Esophagus muscularis mucosa (tissue), 4 donors: ENCODE measurements around the gene PDXK. TPM values are rescaled to one million over a fixed set of nuclear protein-coding genes. Genes with fewer than 3 reads are reported as not detected.
"Not testable (repeated sequence)": the region's sequence is repeated elsewhere in the genome, so short reads cannot be mapped to it uniquely, and the experiment has no call there.

ENCODE experiments used
- DNase-seq: peaks from one replicate; pipeline ENCODE4 v3.0.0-alpha.2; 2017; ENCODE audit errors: extremely low spot score
- H3K27ac ChIP-seq, 4 donors: fragments of 200-600 bp; sonication (generic); replicated peaks in 1 of 4; 1 replicate in 3 of 4; 2 replicates in 1 of 4; pipeline ENCODE4 v1.5.1; 2016 to 2019; ENCODE audit warnings: mild to moderate bottlenecking in 1 of 4
- H3K27me3 ChIP-seq, 4 donors: fragments of 200-600 bp; sonication (generic); one replicate each; pipeline versions ENCODE4 v1.5.1 to v1.6.0; 2016 to 2019
- H3K36me3 ChIP-seq, 4 donors: fragments of 200-600 bp; sonication (generic); one replicate each; pipeline ENCODE4 v1.5.1; 2016 to 2019
- H3K4me1 ChIP-seq, 4 donors: fragments of 200-600 bp; sonication (generic); one replicate each; pipeline ENCODE4 v1.5.1; 2016 to 2019
- H3K4me3 ChIP-seq, 4 donors: fragments of 200-600 bp; sonication (generic); 1 replicate in 2 of 4; 2 replicates in 2 of 4; pipeline ENCODE4 v1.5.1; 2016 to 2019; ENCODE audit warnings: mild to moderate bottlenecking in 4 of 4, moderate library complexity in 1 of 4
- H3K9me3 ChIP-seq, 4 donors: fragments of 200-600 bp; sonication (generic); 1 replicate in 3 of 4; 2 replicates in 1 of 4; pipeline ENCODE4 v1.5.1; 2016 to 2019
- EP300 ChIP-seq: sonication (generic); formaldehyde crosslinking; IDR thresholded peaks from one replicate; pipeline ENCODE4 v1.6.1; 2017; ENCODE audit warnings: antibody characterized with exemption
- POLR2A ChIP-seq: fragments of 450-650 bp; IDR thresholded peaks from one replicate; pipeline ENCODE4 v1.6.1; 2017; ENCODE audit warnings: antibody characterized with exemption, moderate library complexity, mild to moderate bottlenecking, low read depth
- POLR2AphosphoS5 ChIP-seq, 2 donors: sonication (generic); formaldehyde crosslinking; IDR thresholded peaks; one replicate each; pipeline ENCODE4 v1.6.1; 2017; ENCODE audit warnings: antibody characterized with exemption in 2 of 2
- WGBS: methylation state at CpG from one replicate; pipeline ENCODE4 v1.1.5; 2018; 5-methylcytosine and 5-hydroxymethylcytosine counted together
- intact Hi-C: fragments of 100-400 bp; cut with DNase I; formaldehyde crosslinking; loops from one replicate; pipeline ENCODE4 v1.15.1; 2023
- total RNA-seq, 4 donors: library from RNA; depleted of rRNA; stranded (reverse); fragments of >200 nt; gene quantifications; one replicate each; pipeline versions ENCODE4 v1.1.0 to v1.2.1, GENCODE V29; 2016
- TF ChIP-seq, protein P1 (sequence below), 3 experiments: fragments of 200-600 bp in 2 of 3; fragments of 450-650 bp in 1 of 3; sonication (generic) in 2 of 3; IDR thresholded peaks; one replicate each; pipeline ENCODE4 v1.5.1; 2017 to 2019; ENCODE audit warnings: antibody characterized with exemption in 3 of 3, mild to moderate bottlenecking in 2 of 3, moderate library complexity in 1 of 3

The PDXK gene
- 10 to 100 TPM; 22.4 to 40.9 (median 31.8) TPM for total RNA-seq

DNA sequence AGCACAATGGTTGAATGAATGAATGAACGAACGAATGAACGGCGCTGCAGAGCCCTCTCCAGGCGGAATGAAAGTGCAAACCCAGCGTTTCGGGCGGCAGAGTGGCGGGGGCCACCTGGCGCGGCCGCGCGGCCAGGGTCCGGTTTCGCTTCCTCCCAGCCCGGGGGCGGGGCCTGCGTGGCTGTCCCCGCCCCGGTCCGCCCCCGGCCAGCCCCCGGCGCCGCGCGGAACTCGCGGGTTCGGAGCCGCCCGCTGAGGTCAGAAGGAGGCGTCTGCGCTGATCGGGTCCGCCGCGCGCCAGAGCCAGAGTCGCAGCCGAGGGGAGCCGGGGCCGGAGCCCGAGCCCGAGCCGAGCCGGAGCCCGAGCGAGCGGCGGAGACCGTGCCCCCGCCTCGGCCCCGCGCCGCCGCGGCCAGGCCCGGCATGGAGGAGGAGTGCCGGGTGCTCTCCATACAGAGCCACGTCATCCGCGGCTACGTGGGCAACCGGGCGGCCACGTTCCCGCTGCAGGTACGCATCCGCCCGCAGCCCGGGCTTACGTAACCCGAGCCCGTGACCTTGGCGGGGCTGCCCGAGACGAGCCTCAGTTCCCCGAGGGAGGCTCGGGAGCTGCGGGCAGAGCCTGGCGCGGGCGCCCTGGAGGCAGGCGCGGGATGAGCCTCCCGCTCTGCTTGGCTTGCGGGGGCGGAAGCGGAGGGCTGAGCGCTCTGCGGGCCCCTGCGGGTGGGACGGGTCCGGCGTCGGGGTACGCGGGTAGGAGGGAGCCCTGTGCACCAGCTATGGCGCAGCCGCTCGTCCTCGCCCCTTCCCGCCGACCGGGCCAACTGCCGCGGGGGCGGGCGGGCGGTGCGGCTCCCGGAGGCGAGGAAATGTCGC is at the start of gene PDXK:
PDXK (plus strand) TSS at position 258 of the 876 bp plus-strand sequence; CDS start at position 424, 166 bp downstream.
- intact Hi-C loops: loop anchor here (5.0 kb wide), 2 partner anchors 57 to 73 kb away; no protein-coding TSS in a partner anchor
- H3K4me3 ChIP-seq: peak within 1 kb of the TSS; percentile 84 to 95 (median 88)
- 0% methylated on average over 2 of the region's 117 CpGs for WGBS
- peaks cover 28 to 38% (median 36%) of the 10 kb centered on the region in 4 donors for H3K4me1 ChIP-seq
- peaks cover 0 to 4% (median 0%) of the 10 kb centered on the region in 4 donors for H3K27me3 ChIP-seq
- peaks cover 0 to 8% (median 7%) of the 10 kb centered on the region in 4 donors for H3K36me3 ChIP-seq
- DNase-seq: peak; percentile 95
- TF ChIP-seq POLR2A: peak; percentile 87
- TF ChIP-seq, protein P1, sequence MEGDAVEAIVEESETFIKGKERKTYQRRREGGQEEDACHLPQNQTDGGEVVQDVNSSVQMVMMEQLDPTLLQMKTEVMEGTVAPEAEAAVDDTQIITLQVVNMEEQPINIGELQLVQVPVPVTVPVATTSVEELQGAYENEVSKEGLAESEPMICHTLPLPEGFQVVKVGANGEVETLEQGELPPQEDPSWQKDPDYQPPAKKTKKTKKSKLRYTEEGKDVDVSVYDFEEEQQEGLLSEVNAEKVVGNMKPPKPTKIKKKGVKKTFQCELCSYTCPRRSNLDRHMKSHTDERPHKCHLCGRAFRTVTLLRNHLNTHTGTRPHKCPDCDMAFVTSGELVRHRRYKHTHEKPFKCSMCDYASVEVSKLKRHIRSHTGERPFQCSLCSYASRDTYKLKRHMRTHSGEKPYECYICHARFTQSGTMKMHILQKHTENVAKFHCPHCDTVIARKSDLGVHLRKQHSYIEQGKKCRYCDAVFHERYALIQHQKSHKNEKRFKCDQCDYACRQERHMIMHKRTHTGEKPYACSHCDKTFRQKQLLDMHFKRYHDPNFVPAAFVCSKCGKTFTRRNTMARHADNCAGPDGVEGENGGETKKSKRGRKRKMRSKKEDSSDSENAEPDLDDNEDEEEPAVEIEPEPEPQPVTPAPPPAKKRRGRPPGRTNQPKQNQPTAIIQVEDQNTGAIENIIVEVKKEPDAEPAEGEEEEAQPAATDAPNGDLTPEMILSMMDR (IDR thresholded peaks at IDR 0.05): peak in 1 of 3 experiments; percentile 16
- TF ChIP-seq POLR2AphosphoS5 (IDR thresholded peaks at IDR 0.05): peak; percentile 75 to 84
- no peak for TF ChIP-seq EP300
- H3K9me3 ChIP-seq: no peaks in the 10 kb centered on the region
- H3K27ac ChIP-seq: peak within 1 kb of the TSS; percentile 81 to 88 (median 84)

DNA sequence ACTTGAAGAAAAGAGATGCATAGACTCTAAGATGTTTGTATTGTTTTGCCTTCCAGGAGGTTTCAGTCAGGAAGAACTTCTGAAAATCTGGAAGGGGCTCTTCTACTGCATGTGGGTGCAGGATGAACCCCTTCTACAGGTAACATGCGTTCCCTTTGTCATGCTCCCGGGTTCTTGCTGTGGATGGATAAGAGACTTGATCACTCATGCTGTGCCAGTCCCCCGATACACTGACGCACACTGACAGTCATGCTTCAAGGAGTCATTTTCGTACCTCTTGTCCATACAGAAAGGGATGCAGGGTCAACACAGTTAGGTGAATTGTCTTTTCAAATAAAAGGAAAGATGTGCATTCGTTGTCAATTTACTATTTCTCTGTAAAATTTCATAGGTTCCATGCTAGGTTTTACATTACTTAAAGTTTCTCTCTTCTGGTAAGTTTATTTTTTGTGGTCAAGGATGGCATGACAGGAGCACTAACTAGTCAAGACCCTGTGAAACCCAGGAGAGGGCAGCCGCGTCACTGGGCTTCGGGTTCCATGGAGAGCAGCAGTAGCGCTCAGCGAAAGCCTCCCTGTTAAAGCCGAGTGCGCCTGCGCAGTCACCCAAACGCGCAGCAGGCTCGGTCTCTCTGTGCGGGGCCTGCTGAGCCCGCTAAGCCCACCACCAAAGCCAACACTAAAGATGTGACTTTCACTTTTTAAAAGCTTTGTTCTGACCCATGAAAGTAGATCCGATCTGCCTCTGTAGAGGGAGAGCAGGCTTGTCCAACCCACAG is 48.9 kb upstream of the PDXK start:
- Histone ChIP-seq H3K4me3 (no peak overlapping the region), H3K27me3 (no peaks in the 10 kb centered on the region), H3K36me3 (peaks cover 16 to 53% (median 46%) of the 10 kb centered on the region in 4 donors), H3K4me1 (no peaks in the 10 kb centered on the region), H3K9me3 (no peaks in the 10 kb centered on the region), H3K27ac (no peak overlapping the region)
- TF ChIP-seq EP300: no peak
- no peak for TF ChIP-seq POLR2AphosphoS5 (IDR thresholded peaks at IDR 0.05)
- TF ChIP-seq, protein P1 (IDR thresholded peaks at IDR 0.05): no peak
- TF ChIP-seq POLR2A: no peak
- intact Hi-C loops: no loop called here
- 91% methylated on average over 20 of the region's 20 CpGs for WGBS
- DNase-seq: no peak

DNA sequence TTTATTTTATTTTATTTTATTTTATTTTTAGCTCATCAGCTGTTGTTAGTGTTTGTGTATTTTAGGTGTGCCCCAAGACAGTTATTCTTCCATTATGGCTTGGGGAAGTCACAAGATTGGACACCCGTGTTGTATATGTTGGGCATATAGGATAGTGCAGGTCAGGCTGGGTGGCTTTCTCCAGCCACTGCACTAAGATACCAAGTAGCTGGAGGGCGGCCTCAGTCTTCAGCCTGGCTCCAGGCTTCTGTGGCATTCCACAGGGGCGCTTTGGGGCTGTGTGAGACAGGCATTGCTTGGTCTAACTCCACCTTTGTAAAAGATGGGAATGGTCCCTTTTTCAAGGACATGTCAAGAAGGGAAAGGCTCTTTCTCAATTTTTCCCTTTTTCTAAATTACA is 43.1 kb upstream of the PDXK start:
- TF ChIP-seq, protein P1 (IDR thresholded peaks at IDR 0.05): no peak
- TF ChIP-seq EP300: no peak
- no peak for TF ChIP-seq POLR2A
- TF ChIP-seq POLR2AphosphoS5 (IDR thresholded peaks at IDR 0.05): no peak
- no peak overlapping the region for H3K27ac ChIP-seq
- H3K4me3 ChIP-seq: no peak overlapping the region
- no peaks in the 10 kb centered on the region for H3K4me1 ChIP-seq
- 87% methylated on average over 3 of the region's 3 CpGs for WGBS
- no peaks in the 10 kb centered on the region for H3K9me3 ChIP-seq
- peaks cover 46 to 91% (median 81%) of the 10 kb centered on the region in 4 donors for H3K36me3 ChIP-seq
- H3K27me3 ChIP-seq: no peaks in the 10 kb centered on the region
- intact Hi-C loops: no loop called here
- no peak for DNase-seq

DNA sequence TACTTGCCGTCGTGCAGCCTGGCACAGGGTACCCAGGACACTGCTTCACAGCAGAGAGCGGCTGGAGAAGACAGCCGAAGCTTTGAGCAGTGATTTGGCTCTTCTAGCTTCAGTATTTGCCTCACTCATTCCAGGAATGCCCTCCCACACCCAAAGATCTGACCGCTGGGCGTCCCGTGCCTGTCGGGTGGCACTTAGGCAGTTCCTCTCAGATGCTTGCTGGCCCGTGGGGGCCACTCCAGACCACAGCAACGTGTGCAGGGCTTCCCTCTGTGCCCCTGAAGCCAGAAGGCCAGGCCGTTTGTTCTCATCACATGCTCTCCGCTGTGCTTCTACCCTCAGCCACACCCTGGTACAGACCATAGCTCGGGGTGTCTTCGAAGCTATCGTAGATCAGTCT is 42.5 kb upstream of the PDXK start:
- no peak for DNase-seq
- Histone ChIP-seq H3K4me1 (no peaks in the 10 kb centered on the region), H3K4me3 (no peak overlapping the region), H3K27ac (no peak overlapping the region), H3K27me3 (no peaks in the 10 kb centered on the region), H3K9me3 (no peaks in the 10 kb centered on the region), H3K36me3 (peaks cover 41 to 91% (median 81%) of the 10 kb centered on the region in 4 donors)
- no peak for TF ChIP-seq POLR2A
- no peak for TF ChIP-seq POLR2AphosphoS5 (IDR thresholded peaks at IDR 0.05)
- intact Hi-C loops: no loop called here
- 94% methylated on average over 14 of the region's 15 CpGs for WGBS

DNA sequence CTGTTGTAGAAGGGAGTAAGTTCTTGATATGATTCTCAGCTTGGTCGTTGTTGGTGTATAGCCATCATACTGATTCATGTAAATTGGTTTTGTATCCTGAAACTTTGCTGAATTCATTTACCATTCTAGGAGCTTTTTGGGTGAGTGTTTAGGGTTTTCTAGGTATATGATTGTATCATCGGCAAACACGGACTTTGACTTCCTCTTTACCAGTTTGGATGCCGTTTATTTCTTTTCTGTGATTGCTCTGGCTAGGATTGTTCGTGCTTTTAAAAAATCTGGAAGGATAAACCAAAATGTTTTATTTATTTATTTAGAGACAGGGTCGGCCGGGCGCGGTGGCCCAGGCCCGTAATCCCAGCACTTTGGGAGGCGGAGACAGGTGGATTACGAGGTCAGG is 39.0 kb upstream of the PDXK start:
- no peak for DNase-seq
- peaks cover 31 to 98% (median 92%) of the 10 kb centered on the region in 4 donors for H3K36me3 ChIP-seq
- H3K4me1 ChIP-seq: no peaks in the 10 kb centered on the region
- WGBS: 93% methylated on average over 12 of the region's 12 CpGs
- intact Hi-C loops: no loop called here
- no peaks in the 10 kb centered on the region for H3K9me3 ChIP-seq
- H3K27me3 ChIP-seq: no peaks in the 10 kb centered on the region
- H3K4me3 ChIP-seq: no peak overlapping the region
- H3K27ac ChIP-seq: no peak overlapping the region
- TF ChIP-seq POLR2A: no peak
- no peak for TF ChIP-seq POLR2AphosphoS5 (IDR thresholded peaks at IDR 0.05)
- TF ChIP-seq, protein P1 (IDR thresholded peaks at IDR 0.05): no peak
- TF ChIP-seq EP300: no peak

DNA sequence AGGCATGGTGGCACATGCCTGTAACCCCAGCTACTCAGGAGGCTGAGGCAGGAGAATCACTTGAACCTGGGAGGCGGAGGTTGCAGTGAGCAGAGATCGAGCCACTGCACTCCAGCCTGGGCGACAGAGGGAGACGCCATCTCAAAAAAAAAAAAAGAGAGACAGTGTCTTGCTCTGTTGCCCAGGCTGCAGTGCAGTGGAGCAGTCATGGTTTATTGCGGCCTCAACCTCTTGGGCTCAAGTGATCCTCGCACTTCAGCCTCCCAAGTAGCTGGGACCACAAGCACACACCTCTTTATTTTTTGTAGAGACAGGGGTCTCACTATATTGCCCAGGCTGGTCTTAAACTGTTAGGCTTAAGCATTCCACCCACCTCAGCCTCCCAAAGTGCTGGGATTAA is 38.5 kb upstream of the PDXK start:
- intact Hi-C loops, DNase-seq, H3K9me3 ChIP-seq, H3K4me1 ChIP-seq, H3K27ac ChIP-seq, H3K4me3 ChIP-seq, H3K27me3 ChIP-seq: not testable (repeated sequence)
- 100% methylated on average over 6 of the region's 6 CpGs for WGBS
- H3K36me3 ChIP-seq: peaks cover 35 to 98% (median 92%) of the 10 kb centered on the region in 4 donors
